Measurements from ENCODE around the gene CDH26.

DNA sequence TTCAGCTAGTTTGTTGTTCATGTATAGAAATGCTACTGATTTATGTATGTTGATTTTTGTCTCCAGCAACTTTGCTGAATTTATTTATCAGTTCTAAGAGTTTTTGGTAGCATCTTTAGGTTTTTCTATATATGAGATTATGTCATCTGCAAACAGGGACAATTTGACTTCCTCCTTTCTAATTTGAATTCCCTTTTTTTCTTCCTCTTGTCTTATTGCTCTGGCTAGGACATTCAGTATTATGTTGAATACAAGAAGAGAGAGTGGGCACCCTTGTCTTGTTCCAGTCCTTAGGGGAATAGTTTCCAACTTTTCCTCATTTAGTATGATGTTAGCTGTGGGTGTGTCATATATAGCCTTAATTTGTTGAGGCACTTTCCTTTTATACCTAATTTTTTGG, 58.2 kb downstream of the CDH26 start:
- TF ChIP-seq POLR2A (IDR thresholded peaks at IDR 0.05; ENCODE audit: low read length), result no peak
- TF ChIP-seq GATA1 (IDR thresholded peaks at IDR 0.05; ENCODE audit: low read depth, low read length), result no peak

Data from erythroblast (primary cell).